ENCODE results near the gene ATL2.
"Not testable (repeated sequence)": the region's sequence is repeated elsewhere in the genome, so short reads cannot be mapped to it uniquely, and the experiment has no call there.

ATL2 gene

DNA sequence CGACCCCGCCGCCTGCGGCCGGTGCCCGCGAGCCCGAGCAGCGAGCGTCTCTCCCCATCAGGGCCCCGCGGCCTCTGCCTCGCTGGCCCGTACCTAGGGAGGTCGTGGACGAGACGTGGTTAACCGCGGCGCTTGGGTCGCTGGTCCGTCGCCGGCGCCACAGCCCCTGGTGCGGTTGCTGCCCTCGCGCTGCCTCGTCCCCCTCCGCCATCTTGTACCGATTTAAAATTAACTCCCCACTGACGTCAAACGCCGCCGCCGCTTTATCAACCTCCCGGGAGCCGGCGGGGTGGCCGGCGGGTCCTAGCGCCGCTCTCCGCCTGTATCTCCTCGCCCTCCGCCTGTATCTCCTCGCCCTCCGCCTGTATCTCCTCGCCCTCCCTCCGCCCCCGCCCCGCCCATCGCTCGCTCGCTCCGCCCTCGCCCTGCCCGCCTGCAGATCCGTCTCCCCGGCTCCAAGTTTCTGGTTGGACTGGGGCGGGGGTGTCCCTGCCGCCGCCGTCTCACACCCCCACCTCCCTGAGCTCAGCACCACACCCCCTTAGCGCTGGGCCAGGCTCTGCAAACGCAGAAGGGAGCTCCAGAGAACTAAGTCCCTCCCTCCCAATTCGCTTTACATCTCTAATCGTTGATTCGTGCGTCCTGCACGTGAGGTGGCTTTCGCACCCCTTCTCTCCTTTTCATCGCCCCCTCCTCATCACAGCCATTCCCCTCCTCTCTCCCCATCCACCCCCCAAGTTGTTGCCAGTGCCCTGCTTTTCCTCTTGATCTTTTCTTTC lies at the start of gene ATL2:
TSS of gene ATL2 (minus strand) at position 224 of the 779 bp plus-strand sequence. CDS start at position 211, 13 bp downstream.
- peak; percentile 97 for DNase-seq

DNA sequence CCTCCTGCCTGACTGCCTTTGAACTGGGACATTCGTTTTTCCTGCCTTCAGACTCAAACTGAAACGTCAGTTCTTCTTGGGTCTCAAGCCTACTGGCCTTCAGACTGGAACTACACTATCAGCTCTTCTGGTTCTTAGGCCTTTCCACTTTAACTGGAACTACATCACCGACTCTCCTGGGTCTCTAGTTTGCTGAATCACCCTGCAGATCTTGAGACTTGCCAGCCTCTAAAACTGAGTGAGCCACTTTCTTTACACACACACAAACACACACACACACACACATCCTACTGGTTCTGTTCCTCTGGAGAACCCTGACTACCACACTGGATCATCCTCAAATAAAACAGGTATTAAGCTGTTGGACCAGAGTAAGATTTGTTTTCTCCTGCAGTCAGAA lies 46.7 kb upstream of the ATL2 start:
- DNase-seq, result no peak

DNA sequence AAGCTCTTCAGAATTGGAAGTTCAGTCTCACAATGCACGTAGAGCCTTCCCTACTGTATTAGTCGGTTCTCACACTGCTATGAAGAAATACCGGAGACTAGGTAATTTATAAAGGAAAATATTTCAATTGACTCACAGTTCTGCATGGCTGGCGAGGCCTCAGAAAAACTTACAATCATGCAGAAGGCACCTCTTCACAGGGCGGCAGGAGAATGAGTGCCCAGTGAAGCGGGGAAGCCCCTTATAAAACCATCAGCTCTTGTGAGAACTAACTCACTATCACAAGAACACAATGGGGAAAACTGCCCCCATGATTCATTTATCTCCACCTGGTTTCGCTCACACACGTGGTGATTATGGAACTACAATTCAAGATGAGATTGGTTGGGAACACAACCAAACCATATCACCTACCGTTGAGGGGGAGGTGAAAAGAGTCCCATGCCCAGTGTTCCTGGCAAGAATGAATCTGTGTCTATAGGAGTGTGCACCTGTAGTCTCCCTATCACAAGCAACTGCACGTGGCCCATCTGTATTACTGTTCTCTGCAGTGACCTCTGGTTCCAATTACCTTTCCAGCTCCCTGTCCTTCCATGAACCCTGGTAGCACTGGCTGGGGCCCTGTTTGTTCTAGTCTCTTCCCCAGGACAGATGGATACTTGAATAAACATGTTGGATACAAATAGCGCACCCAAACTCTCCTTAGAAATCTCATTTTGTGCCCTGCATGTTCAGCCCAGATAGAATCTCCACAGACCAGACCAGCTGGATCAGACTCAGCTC lies 44.4 kb upstream of the ATL2 start:
- no peak for DNase-seq

DNA sequence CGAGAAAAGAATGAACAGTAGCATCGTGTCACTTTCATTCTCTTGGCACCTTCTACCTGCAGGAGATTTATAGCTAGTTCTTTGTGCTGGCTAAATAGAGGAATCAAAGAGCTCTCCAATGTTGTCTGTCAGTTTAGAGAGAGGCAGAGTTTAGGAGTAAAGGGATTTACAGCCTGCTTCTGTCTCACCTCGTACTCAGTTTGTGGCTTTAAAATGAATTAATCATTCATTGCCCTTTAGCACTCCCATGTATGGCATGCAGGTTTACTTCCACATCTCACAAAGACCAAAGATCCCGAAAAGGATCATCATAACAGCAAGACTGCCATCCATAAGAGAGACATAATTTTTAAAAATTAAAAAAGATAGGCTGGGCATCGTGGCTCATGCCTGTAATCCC lies 42.4 kb upstream of the ATL2 start:
- no peak for DNase-seq

DNA sequence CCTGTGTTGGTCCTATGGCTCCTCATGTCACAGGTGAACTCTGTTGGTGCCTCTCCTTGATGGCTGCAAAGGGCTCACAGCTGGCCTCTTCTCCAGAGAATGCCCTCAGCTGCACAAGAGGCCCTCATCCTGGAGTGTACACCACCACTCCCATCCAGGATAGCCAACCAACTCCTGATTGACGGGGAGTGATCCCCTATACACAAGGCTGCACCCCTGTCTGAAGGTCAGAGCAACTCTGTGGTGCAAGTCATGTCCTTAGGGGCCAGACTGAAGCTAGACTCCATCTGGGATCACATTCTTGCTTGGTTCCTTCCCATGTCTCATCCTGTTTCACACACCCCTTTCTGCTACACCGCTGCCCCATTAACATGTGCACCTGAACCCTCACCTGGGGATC lies 41.7 kb upstream of the ATL2 start:
- DNase-seq, result no peak

DNA sequence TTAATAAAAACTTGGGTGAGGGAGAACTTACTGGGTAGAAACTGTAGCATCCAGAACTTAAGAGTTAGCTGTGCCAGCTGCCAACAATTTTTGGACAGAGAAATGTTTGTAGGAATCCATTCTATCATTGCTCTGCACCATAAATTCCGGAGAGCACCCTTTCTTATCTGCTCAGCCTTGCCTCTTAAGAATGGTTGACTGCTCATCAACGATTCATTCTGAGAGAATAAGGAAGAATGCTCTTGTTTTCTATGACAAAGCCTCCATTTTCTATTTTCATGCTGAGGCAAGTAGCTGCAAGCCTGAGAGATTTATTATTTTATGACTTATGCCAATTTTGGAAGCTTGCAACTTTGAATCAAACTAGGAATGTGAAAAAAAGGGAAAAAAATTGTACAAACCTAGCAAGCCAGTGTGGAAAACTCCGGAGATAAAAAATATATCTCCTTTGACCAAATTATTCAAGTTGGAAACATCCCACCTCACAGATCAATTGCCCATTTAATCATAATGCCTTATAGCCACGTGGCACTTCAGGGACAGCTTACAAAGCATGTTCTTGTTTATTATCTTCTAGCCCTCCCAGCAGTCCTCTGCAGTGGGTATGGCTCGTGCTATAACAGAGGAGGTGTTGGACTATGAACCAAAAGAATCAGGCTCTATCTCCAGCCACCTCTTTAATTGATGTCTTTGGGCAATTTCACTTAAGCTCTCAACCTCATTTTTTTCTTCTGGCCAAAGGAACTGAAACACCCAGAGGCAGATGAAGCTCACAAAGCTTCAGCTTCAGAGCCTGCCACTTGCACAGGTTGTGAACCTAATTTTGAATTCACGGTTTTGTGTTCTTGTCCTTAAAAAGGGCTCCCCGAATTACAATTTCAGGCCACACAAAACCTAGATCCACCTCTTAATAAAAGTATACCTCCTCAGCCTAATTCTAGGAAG lies 40.9 kb upstream of the ATL2 start:
- DNase-seq, result no peak

DNA sequence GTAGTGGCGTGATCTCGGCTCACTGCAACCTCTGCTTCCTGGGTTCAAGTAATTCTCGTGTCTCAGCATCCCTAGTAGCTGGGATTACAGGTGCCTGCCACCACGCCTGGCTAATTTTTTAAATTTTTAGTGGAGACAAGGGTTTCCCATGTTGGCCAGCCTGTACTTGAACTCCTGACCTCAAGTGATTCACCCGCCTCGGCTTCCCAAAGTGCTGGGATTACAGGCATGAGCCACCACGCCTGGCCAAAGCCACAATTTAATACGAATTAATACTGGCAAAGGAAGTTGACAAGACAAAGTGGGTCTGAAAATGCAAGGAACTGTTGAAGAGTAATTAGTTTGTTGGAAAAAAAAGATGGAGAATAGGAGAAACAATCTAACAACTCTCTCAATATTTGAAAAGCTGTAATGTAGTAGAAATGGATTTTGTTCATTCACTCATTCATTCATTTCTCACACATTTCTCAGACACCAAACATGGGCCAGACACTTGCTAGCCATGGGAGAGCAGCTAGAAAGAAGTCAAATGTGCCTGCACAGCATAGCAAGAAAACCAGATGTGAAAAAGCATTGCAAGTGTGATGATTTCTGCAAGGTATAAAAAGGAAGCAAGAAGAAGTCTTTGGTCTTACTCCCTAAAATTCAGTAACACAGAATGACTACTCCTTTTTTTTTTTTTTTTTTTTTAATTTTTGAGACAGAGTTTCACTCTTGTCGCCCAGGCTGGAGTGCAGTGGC lies 39.4 kb upstream of the ATL2 start:
- DNase-seq, result no peak

DNA sequence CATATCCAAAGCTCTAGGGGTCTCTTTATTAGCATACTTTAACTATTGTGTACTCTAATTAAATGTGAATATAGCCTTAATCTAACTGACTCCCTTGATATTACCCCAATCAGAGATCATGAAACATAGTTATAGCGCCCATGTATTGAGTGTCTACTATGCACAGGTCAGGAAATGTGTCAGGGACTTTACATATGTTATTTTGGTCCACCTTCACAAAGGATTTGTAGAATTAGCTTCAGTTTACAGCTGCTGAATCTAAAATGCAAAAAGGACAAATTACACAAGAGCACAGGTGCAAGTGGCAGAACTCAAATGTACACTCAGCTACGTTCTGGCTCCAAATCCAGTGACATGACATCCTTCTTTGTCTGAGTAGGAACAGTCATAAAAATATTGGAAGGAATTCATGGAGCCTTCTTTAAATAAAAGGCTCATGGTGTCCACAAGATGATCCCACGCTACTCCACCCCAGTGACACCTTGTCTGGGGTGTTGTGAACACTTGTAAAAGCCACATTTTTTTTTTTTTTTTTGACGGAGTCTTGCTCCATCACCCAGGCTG lies 38.7 kb upstream of the ATL2 start:
- no peak for DNase-seq

DNA sequence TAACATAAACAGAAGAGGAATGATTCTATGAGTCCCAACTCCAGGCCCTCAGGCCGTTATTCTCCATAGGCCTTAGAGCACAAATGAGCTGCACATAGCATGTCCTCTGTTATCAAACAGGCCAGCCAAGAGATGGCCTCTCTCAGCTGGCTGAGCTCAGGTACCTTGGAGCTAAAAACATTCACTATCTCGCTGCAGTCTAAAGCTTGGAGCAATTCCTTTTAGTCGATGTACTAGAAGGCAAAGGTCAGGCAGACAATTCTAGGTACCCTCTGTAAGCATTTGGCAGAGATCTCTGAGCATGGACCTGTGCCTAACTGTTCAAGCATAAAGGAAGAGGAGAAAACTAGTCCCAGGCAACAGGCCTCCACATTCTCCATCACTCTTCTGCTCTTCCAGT lies 38.0 kb upstream of the ATL2 start:
- no peak for DNase-seq

DNA sequence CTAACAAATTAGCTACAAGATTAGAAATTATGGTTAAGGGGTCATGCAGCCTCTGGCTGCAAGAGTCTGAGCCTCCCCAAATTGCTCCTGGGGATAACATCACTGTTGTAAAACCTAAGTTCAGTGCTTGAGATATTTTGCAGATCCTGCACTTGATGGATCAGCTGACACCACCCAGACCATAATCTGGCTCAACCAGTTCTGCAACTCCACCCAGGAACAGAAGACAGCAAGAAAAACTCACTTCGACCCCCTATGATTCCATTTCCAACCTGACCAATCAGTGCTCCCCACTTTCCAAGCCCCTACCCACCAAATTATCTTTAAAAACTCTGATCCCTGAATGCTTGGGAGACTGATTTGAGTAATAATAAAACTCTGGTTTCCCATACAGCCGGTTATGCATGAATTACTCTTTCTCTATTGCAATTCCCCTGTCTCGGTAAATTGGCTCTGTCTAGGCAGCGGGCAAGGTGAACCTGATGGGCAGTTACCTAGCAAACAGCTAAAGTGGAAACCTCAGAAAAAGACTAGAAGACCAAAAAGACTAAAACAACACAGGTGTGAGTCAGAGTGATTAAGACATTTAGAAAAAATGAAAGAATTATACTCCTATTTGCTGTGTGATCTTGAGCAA lies 35.3 kb upstream of the ATL2 start:
- DNase-seq, result not testable (repeated sequence)

DNA sequence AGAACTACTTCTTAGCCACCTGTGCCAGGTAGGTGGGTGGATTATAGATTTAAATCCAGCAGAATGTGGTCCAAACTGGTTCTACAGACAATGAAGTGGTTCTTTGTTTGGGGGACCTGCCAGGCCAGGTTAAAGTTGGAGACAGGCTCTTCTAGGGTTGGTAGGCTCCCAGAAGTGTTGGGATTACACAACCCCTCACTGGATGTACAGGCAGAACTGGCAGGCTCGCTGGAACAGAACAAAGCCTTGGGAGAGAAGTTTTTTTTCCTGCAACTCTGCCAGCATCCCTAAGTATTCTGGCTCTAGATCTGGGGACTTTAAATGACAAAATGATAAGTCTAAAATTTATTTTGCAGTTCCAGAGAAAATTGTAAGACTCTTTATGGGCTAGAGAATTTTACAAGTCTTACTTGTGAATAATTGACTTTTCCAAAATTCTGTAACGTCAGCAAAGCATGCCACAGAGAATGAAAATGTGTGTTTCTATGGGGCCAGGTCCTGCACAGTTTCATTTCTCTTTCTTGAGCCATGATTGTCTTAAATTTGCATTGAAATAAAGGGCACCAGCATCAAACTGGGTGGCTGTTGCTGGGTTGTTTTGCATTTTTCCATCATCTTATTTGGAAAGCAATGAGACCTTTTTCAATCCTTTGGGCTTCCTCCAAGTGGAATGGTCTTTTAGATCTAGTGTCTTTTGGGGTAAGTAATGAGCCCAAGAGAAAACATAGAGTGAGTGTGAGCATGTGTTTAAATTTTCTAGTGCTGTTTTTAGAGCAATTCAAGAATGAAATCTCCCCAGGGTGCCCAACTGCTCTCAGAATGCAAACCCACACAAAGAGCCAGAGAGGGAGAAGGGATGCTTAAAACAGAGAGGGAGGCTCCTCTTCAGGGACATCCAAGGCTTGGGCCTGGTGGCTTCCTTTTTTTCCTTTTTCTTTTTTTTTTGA lies 32.4 kb upstream of the ATL2 start:
- DNase-seq, result no peak

DNA sequence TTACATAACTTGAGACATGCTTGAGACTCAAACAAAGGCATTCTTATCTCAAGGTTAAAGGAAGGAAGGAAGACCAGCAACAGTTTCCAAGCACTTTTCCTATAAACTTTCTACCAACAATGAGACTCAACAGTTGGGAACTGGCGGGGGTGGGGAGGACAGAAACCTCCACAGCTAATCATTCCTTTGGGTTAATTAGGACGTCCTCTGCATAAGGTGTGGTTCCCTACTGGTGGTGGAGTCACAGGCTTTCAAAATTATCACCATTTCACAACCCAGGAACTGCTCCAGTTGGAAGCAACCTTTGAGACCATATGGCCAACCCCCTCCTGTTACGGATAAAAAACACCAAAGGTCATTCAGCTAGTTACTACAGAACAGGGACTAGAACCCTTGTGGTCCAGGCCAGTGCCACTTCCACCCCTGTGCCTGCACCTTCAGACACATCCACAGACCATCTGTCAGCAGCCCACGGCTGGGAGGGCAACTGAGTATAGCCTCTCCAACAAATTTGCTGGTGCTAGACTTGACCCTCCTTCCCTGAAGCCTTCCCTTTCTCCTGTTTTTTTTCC lies 30.1 kb upstream of the ATL2 start:
- DNase-seq, result no peak

DNA sequence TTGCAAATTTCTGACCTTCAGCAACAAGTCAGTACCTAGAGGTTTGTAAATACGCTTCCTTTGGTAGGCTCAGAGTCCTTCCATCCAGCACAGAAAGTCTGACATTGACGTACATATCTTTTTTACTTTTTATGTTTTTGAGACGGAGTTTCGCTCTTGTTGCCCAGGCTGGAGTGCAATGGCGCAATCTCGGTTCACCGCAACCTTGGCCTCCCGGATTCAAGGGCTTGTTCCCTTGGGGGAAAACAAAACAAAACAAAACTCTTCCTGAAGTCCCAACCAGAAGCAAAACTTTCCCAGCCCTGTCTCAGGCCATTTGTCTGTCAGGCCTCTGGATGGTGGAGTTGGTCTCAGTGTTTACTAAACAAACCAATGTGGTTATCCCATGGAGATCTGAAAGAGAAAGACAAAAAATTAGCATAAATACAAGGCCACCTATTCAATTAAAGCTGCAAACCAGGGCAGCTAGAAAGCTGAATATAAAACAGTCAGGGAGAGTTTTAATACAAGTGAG lies 29.6 kb upstream of the ATL2 start:
- DNase-seq, result no peak

DNA sequence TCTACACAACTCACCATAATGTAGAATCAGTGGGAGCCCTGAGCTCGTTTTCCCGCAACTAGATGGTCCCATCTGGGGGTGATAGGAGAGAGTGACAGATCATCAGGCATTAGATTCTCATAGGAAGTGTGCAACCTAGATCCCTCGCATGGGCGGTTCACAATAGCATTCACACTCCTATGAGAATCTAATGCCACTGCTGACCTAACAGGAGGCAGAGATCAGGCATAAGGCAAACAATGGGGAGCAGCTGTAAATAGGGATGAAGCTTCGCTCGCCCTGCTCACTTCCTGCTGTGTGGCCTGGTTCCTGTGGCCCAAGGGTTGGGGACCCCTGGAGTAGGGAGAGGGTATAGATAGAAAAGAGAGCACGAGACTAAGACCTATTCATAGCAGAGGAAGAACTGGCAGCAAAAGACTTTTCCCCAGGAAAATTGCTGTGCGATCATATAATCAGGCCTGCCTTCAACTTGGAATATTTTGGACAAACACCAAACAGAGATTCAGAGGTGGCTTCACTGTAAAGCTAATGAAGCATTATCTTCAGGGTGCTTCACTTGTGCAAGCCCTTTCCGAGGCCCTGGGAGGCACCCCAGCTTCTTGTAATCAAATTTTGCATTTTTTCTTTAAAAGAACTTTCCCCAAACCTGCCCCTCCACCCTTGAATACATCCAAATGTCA lies 29.0 kb upstream of the ATL2 start:
- no peak for DNase-seq

DNA sequence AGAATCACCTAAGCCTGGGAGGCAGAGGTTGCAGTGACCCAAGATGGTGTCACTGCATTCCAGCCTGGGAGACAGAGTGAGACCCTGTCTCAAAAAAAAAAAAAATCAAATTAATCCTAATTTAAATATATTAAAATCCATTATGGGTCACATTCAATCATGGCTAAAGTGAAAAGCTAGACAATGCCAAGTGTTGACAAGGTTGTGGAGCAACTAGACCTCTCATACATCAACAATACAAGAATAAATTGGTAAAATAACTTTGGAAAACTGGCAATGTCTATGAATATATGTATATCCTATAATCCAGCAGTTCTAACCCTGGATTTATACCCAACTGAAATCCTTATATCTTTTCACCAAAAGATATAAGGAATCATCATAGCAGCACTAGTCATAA lies 23.4 kb upstream of the ATL2 start:
- DNase-seq, result no peak

DNA sequence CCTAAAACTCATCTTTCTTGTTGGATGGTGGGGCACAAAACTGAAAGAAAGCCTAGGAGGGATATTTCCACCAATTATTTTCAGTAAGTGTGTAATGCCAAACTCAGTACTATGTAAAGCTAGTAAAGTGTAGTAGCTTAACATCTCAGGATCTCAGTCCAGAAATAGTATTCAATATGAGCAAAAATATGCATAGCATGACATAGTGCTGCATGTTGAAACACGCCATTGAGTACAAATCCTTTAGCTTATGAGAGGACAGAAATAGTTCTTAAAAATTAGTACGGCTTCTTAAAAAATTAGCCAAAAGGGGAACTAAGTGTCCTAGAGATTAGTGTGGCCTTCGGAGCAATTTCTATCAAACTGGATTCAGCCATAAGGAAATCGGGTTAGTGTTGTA lies 21.7 kb upstream of the ATL2 start:
- no peak for DNase-seq

DNA sequence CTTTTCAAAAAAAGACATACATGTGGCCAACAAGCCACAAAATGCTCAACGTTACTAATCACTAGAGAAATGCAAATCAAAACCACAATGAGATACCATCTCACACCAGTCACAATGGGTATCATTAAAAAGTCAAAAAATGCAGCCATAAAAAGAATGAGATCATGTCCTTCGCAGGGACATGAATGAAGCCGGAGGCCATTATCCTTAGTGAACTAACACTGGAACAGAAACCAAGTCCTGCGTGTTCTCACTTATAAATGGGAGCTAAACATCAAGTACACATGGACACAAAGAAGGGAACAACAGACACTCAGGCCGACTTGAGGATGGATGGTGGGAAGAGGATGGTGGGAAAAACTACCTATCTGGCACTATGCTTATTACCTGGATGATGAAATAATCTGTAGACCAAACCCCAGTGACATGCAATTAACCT lies 17.8 kb upstream of the ATL2 start:
- peak; percentile 45 for DNase-seq

DNA sequence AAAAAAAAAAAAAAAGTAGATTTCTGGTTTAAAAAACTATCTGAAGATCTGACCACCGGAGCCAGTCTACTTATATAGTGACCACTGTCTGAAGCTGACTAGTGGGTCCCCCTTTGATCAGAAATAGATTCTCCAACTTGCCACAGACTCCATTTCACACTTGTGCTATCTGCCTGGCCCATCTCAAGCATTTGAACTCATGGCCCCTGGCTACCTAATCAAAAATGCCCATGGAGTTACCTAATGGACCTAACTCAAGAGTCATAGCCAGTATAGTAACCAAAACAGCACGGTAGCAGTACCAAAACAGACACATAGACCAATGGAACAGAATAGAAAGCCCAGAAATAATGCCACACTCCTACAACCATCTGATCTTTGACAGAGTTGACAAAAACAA lies 17.0 kb upstream of the ATL2 start:
- no peak for DNase-seq

DNA sequence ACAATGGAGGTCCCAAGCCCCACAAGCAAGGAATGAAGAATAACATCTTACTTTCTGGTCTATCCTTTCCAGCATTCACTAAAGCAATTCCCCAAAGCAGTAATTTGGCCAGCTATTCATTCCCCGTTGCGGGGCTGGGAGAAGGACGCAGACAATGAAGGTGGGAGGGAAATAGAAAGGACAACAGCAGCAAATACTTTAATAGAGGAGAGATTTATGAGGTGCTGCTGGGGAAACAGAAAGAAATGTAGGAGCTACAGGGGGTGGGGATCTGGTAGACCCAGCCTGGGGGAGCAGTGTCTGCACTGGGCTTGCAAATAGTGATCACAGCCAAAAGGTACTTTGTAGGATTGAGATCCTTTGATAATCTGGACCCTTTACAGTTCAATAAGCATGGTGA lies 13.9 kb upstream of the ATL2 start:
- DNase-seq, result no peak
